Smooth muscle cell (in vitro differentiated cells): ENCODE results near the gene SLC35D1. TPM values are rescaled to one million over a fixed set of nuclear protein-coding genes. Genes with fewer than 3 reads are reported as not detected.

Experiments
- DNase-seq: peaks from one replicate; lab custom pipeline; 2025; ENCODE audit not compliant: unreplicated experiment; lab: John Stamatoyannopoulos, UW
- H2AFZ ChIP-seq: fragments of 200-600 bp; sonication (generic); 2 replicates; pipeline ENCODE4 v1.6.0; 2016; ENCODE audit warnings: antibody characterized with exemption, low read depth, mild to moderate bottlenecking
- H3F3A ChIP-seq: fragments of 200-600 bp; sonication (generic); 2 replicates; pipeline ENCODE4 v1.6.0; 2017; ENCODE audit warnings: antibody characterized with exemption, low read depth
- H3K27ac ChIP-seq: fragments of 200-600 bp; sonication (generic); 2 replicates; pipeline ENCODE4 v1.5.1; 2016; ENCODE audit warnings: low read depth, mild to moderate bottlenecking
- H3K27me3 ChIP-seq: fragments of 200-600 bp; sonication (generic); 2 replicates; pipeline ENCODE4 v1.6.1; 2016; ENCODE audit warnings: low read depth, mild to moderate bottlenecking
- H3K36me3 ChIP-seq: fragments of 200-600 bp; sonication (generic); 2 replicates; pipeline ENCODE4 v1.5.1; 2016; ENCODE audit warnings: low read depth
- H3K4me1 ChIP-seq: fragments of 200-600 bp; sonication (generic); 2 replicates; pipeline ENCODE4 v1.5.1; 2016; ENCODE audit warnings: low read depth
- H3K4me2 ChIP-seq: fragments of 200-600 bp; sonication (generic); 2 replicates; pipeline ENCODE4 v1.6.0; 2016; ENCODE audit warnings: mild to moderate bottlenecking
- H3K4me3 ChIP-seq: fragments of 200-600 bp; sonication (generic); 2 replicates; pipeline ENCODE4 v1.5.1; 2016; ENCODE audit warnings: mild to moderate bottlenecking
- H3K79me2 ChIP-seq: fragments of 200-600 bp; sonication (generic); 2 replicates; pipeline ENCODE4 v1.6.0; 2016; ENCODE audit warnings: low read depth, mild to moderate bottlenecking
- H3K9ac ChIP-seq: fragments of 200-600 bp; sonication (generic); 2 replicates; pipeline ENCODE4 v1.6.0; 2016; ENCODE audit warnings: low read depth
- H3K9me3 ChIP-seq: fragments of 200-600 bp; sonication (generic); replicated peaks from 2 replicates; pipeline ENCODE4 v1.5.1; 2016; ENCODE audit warnings: low read depth
- H4K20me1 ChIP-seq: fragments of 200-600 bp; sonication (generic); 2 replicates; pipeline ENCODE4 v1.6.0; 2016; ENCODE audit warnings: low read depth
- WGBS: methylation state at CpG from one replicate; pipeline ENCODE4 v1.1.7; 2016; ENCODE audit warnings: low lambda C conversion rate; 5-methylcytosine and 5-hydroxymethylcytosine counted together
- polyA plus RNA-seq: library from polyadenylated mRNA; unstranded; fragments of >200 nt; fragmentation: Nextera tagmentation; extraction: Ambion mirVana; gene quantifications from 2 replicates; pipeline ENCODE4 v1.2.1, GENCODE V29; 2016
- total RNA-seq: library from RNA; depleted of rRNA; stranded (reverse); fragments of >200 nt; gene quantifications from 2 replicates; pipeline ENCODE4 v1.2.3, GENCODE V29; 2014
- TF ChIP-seq, protein P1 (sequence below): fragments of 200-600 bp; sonication (generic); IDR thresholded peaks from 2 replicates; pipeline ENCODE4 v1.5.1; 2017; ENCODE audit warnings: borderline replicate concordance, mild to moderate bottlenecking, antibody characterized with exemption; ENCODE audit not compliant: insufficient read depth, poor library complexity, severe bottlenecking

Gene SLC35D1
- total and polyA plus RNA-seq, 2 experiments from 2014 or later: 13.3 to 28.2 TPM

GRCh38 chr1:67058761-67059160 is 4.8 kb upstream of the SLC35D1 start:
- DNase-seq: no peak
- H3K9me3 ChIP-seq: no peaks in the 10 kb centered on the region

DNA sequence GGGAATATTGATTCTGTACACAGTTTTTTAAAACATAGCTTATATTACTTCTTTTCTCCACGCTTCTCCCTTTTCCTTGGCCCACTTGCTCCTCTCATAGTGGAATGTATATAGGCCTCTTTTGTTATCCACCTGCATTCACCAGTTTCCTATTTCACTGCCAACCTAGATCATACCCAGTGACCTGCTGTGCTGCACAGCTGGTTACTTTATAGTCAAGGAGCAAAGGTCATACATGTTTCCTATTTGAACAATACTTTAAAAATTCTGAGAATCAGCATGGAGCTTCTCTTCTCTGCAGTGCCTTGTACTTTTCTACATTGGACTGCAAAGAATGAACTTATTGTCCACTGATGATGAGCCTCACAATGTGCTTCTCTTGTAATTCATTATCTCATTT is 4.3 kb upstream of the SLC35D1 start:
- TF ChIP-seq, protein P1, sequence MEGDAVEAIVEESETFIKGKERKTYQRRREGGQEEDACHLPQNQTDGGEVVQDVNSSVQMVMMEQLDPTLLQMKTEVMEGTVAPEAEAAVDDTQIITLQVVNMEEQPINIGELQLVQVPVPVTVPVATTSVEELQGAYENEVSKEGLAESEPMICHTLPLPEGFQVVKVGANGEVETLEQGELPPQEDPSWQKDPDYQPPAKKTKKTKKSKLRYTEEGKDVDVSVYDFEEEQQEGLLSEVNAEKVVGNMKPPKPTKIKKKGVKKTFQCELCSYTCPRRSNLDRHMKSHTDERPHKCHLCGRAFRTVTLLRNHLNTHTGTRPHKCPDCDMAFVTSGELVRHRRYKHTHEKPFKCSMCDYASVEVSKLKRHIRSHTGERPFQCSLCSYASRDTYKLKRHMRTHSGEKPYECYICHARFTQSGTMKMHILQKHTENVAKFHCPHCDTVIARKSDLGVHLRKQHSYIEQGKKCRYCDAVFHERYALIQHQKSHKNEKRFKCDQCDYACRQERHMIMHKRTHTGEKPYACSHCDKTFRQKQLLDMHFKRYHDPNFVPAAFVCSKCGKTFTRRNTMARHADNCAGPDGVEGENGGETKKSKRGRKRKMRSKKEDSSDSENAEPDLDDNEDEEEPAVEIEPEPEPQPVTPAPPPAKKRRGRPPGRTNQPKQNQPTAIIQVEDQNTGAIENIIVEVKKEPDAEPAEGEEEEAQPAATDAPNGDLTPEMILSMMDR: no peak
- Histone ChIP-seq H3F3A (peaks cover 9% of the 10 kb centered on the region), H3K36me3 (no peaks in the 10 kb centered on the region), H3K27me3 (no peaks in the 10 kb centered on the region), H4K20me1 (no peaks in the 10 kb centered on the region), H3K9ac (no peak overlapping the region), H3K79me2 (peaks cover 3% of the 10 kb centered on the region), H3K4me3 (no peak overlapping the region), H3K27ac (peak overlapping the region; percentile 95), H3K4me2 (peak overlapping the region; percentile 41), H3K9me3 (no peaks in the 10 kb centered on the region), H3K4me1 (peaks cover 16% of the 10 kb centered on the region), H2AFZ (no peak overlapping the region)
- no peak for DNase-seq
- 96% methylated on average over 1 of the region's 1 CpG for WGBS

More at GRCh38 chr1:67058761-67059160, 4.8 kb upstream of the SLC35D1 start:
- Histone ChIP-seq H3F3A (peaks cover 9% of the 10 kb centered on the region), H3K9ac (no peak overlapping the region), H3K36me3 (no peaks in the 10 kb centered on the region), H3K4me3 (no peak overlapping the region), H3K79me2 (no peaks in the 10 kb centered on the region), H3K4me2 (peak overlapping the region; percentile 41), H2AFZ (peak overlapping the region; percentile 32), H3K4me1 (peaks cover 16% of the 10 kb centered on the region), H3K27ac (peak overlapping the region; percentile 95), H4K20me1 (no peaks in the 10 kb centered on the region), H3K27me3 (no peaks in the 10 kb centered on the region)
- TF ChIP-seq, protein P1: no peak
- WGBS: 30% methylated on average over 3 of the region's 3 CpGs

DNA sequence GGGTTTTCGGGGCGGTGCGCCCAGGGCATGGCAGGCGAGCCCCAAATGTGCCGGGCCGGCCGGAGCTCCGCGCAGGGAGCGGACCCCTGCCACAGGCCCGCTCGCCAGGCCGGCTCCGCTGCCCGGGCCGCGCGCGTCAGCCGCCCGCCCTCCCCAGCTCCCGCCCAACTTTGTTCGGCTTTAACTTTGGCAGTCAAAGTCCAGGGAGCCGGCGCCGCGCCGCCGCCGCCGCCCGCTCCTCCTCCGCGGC is 488 bp downstream of the SLC35D1 start:
- H3K4me3 ChIP-seq: peak overlapping the region; percentile 68
- H3F3A ChIP-seq: no peaks in the 10 kb centered on the region
- H3K79me2 ChIP-seq: peaks cover 46% of the 10 kb centered on the region
- H3K4me1 ChIP-seq: peaks cover 14% of the 10 kb centered on the region
- TF ChIP-seq, protein P1: no peak
- peak overlapping the region; percentile 99 for H2AFZ ChIP-seq
- peak overlapping the region; percentile 90 for H3K27ac ChIP-seq
- H3K4me2 ChIP-seq: peak overlapping the region; percentile 95
- DNase-seq: peak; percentile 59
- no peaks in the 10 kb centered on the region for H3K27me3 ChIP-seq
- H3K9me3 ChIP-seq: no peaks in the 10 kb centered on the region
- WGBS: 2% methylated on average over 30 of the region's 34 CpGs
- H3K9ac ChIP-seq: peak overlapping the region; percentile 95
- H3K36me3 ChIP-seq: peaks cover 7% of the 10 kb centered on the region
- H4K20me1 ChIP-seq: no peaks in the 10 kb centered on the region

GRCh38 chr1:67052741-67053534 is 1.0 kb downstream of the SLC35D1 start:
- H3K79me2 ChIP-seq: peaks cover 51% of the 10 kb centered on the region
- DNase-seq: no peak
- peaks cover 12% of the 10 kb centered on the region for H3K4me1 ChIP-seq
- TF ChIP-seq, protein P1: no peak
- WGBS: 6% methylated on average over 25 of the region's 25 CpGs
- H3K27ac ChIP-seq: peak overlapping the region; percentile 90
- peak overlapping the region; percentile 34 for H2AFZ ChIP-seq
- no peaks in the 10 kb centered on the region for H4K20me1 ChIP-seq
- no peaks in the 10 kb centered on the region for H3K9me3 ChIP-seq
- H3K36me3 ChIP-seq: peaks cover 7% of the 10 kb centered on the region
- no peaks in the 10 kb centered on the region for H3F3A ChIP-seq
- H3K9ac ChIP-seq: peak overlapping the region; percentile 95
- H3K4me3 ChIP-seq: peak overlapping the region; percentile 68
- H3K27me3 ChIP-seq: no peaks in the 10 kb centered on the region
- peak overlapping the region; percentile 95 for H3K4me2 ChIP-seq
